Mesothelial cell of epicardium (in vitro differentiated cells): ENCODE data around the gene SMIM43. TPM values are rescaled to one million over a fixed set of nuclear protein-coding genes. Genes with fewer than 3 reads are reported as not detected.

Source experiments
- DNase-seq, 2 experiments: peaks; one replicate each; pipeline ENCODE4 v3.0.0; 2021; ENCODE audit warnings: low spot score in 2 of 2; ENCODE audit not compliant: unreplicated experiment in 2 of 2
- H3K27ac Mint-ChIP-seq: 2 replicates; pipeline ENCODE4 v1.8.0; 2021; ENCODE audit warnings: mixed read lengths
- H3K27me3 Mint-ChIP-seq: 2 replicates; pipeline ENCODE4 v1.8.0; 2021; ENCODE audit warnings: low read depth, mixed read lengths
- H3K36me3 Mint-ChIP-seq: 2 replicates; pipeline ENCODE4 v1.8.0; 2021; ENCODE audit warnings: mixed read lengths
- H3K4me1 Mint-ChIP-seq: 2 replicates; pipeline ENCODE4 v1.8.0; 2021; ENCODE audit warnings: mixed read lengths
- H3K4me3 Mint-ChIP-seq: 2 replicates; pipeline ENCODE4 v1.8.0; 2021; ENCODE audit warnings: mild to moderate bottlenecking, moderate library complexity, mixed read lengths
- H3K9me3 Mint-ChIP-seq: 2 replicates; pipeline ENCODE4 v1.8.0; 2021; ENCODE audit warnings: mixed read lengths
- total RNA-seq: library from RNA; stranded (reverse); gene quantifications from 3 replicates; pipeline ENCODE4 v1.2.1, GENCODE V29; 2021
- TF ChIP-seq, protein P1 (sequence below): fragments of 200-600 bp; sonication (generic); IDR thresholded peaks from one replicate; pipeline ENCODE4 v1.5.0; 2021; ENCODE audit warnings: antibody characterized with exemption; ENCODE audit not compliant: unreplicated experiment

SMIM43 gene
- total RNA-seq, 1 donor from 2014 or later = not detected

DNA sequence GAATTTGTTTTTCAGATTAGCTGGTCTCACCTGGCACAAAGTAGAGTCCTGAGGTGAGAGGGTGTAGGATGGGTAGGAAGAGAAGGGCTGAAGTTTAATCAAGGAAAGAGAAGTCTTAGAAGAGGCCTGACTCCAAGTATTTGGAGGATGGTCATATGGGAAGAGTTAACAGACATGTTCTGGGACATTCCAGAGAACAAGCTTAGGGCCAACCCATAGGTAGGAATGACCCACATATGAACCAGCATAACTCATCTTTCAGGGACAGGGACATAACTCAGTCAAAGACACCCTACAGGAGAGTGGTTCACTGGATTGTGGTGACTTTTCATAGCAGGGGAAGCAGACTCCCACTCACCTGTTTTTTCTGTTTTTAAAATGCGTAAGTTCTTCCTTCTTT lies 40.3 kb downstream of the SMIM43 start:
- Mint-ChIP-seq H3K27me3 (no peaks in the 10 kb centered on the region), H3K4me1 (peaks cover 26% of the 10 kb centered on the region), H3K36me3 (no peaks in the 10 kb centered on the region), H3K9me3 (no peaks in the 10 kb centered on the region), H3K4me3 (no peak overlapping the region), H3K27ac (peak overlapping the region; percentile 65)
- TF ChIP-seq, protein P1, sequence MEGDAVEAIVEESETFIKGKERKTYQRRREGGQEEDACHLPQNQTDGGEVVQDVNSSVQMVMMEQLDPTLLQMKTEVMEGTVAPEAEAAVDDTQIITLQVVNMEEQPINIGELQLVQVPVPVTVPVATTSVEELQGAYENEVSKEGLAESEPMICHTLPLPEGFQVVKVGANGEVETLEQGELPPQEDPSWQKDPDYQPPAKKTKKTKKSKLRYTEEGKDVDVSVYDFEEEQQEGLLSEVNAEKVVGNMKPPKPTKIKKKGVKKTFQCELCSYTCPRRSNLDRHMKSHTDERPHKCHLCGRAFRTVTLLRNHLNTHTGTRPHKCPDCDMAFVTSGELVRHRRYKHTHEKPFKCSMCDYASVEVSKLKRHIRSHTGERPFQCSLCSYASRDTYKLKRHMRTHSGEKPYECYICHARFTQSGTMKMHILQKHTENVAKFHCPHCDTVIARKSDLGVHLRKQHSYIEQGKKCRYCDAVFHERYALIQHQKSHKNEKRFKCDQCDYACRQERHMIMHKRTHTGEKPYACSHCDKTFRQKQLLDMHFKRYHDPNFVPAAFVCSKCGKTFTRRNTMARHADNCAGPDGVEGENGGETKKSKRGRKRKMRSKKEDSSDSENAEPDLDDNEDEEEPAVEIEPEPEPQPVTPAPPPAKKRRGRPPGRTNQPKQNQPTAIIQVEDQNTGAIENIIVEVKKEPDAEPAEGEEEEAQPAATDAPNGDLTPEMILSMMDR = no peak
- DNase-seq = no peak

DNA sequence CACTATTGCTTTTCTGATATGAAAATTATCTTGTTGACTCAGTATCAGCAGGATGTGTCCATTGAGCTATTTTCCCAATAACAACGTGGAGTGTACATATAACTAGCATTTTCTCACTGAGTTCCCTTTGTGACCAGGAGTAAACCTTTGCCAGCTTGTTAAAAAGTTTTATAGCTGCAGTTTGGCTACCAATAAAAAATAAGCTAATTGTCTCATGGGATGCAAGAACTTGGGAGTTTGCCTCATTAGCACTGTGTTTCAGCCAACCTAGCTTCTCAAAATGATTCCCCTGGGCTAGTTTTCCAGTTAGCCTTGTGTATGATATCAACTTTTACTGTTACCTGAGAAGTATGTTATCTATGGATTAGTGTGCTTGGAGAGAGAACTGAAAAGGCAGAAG lies 43.3 kb downstream of the SMIM43 start:
- H3K27ac Mint-ChIP-seq = no peak overlapping the region
- H3K4me3 Mint-ChIP-seq = no peak overlapping the region
- H3K27me3 Mint-ChIP-seq = no peaks in the 10 kb centered on the region
- TF ChIP-seq, protein P1 = no peak
- H3K36me3 Mint-ChIP-seq = no peaks in the 10 kb centered on the region
- no peaks in the 10 kb centered on the region for H3K9me3 Mint-ChIP-seq
- DNase-seq = no peak
- peaks cover 23% of the 10 kb centered on the region for H3K4me1 Mint-ChIP-seq

DNA sequence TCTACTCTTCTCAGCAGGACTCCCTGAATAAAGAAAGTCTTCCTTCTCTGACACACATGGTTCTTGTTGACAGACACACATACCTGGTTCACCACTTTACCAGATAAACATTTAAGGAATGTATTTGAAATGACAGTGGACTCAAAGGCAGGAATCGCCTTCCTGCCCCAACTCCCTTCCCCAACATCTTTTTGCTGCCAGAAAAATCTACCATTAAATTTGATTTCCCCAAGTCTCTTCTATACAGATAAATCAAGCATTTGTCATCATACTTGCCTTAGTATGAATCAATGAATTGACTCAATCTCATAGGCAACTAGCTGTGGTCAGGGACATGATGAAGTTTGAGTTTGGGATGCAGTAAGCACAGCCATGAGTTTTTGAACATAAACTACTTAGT lies 44.9 kb downstream of the SMIM43 start:
- H3K27me3 Mint-ChIP-seq = no peaks in the 10 kb centered on the region
- TF ChIP-seq, protein P1 = no peak
- peaks cover 12% of the 10 kb centered on the region for H3K4me1 Mint-ChIP-seq
- H3K4me3 Mint-ChIP-seq = no peak overlapping the region
- H3K27ac Mint-ChIP-seq = no peak overlapping the region
- H3K36me3 Mint-ChIP-seq = no peaks in the 10 kb centered on the region
- peaks cover 3% of the 10 kb centered on the region for H3K9me3 Mint-ChIP-seq
- no peak for DNase-seq

DNA sequence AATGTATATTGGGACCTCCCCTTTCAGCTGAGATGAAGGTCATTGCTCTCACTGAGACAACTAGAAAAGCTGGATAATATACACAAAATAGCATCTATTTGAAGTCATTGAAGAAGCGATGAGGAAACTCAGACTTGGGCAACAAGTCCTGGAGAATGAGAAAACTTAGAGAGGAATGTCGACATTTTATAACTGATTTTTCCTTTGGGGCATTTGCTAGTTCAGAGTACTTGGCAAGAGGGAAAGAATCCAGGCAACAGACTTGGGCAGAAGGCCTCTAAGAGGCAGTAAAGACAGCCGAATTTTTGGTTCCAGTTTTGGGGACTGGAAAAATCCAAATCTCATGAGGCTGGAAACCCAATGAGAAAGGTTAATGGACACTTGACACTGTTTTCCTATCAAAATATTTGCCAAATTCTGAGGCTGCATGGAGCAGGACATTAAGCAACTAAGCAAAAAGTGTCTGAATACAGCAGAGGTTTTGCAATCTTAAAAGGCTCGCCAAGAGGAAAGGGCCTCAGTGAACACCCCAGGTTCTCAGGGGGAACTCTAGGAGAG lies 47.2 kb downstream of the SMIM43 start:
- DNase-seq = no peak
- peaks cover 3% of the 10 kb centered on the region for H3K9me3 Mint-ChIP-seq
- TF ChIP-seq, protein P1 = no peak
- no peak overlapping the region for H3K27ac Mint-ChIP-seq
- H3K36me3 Mint-ChIP-seq = no peaks in the 10 kb centered on the region
- H3K27me3 Mint-ChIP-seq = no peaks in the 10 kb centered on the region
- H3K4me1 Mint-ChIP-seq = peaks cover 3% of the 10 kb centered on the region
- no peak overlapping the region for H3K4me3 Mint-ChIP-seq

DNA sequence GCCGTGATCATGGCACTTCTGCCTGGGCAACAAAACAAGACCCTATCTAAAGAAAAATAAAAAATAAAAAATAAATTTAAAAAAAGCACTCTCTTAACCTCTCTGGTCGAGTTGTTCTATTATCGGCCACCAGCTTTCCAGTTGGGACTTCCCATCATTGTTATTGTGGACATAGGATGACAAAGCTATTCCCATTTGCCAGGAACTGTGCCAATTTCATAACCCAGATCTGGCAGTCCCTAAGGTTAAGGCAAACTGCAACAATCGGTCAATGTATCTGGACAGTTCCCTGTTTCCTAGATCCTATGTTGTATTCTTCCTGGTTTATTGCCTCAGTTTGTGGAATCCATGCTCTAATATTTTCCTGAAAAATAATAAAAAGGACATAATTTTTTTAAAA lies 50.4 kb downstream of the SMIM43 start:
- Mint-ChIP-seq H3K4me1 (peaks cover 15% of the 10 kb centered on the region), H3K27ac (no peak overlapping the region), H3K9me3 (peaks cover 3% of the 10 kb centered on the region), H3K4me3 (no peak overlapping the region), H3K36me3 (no peaks in the 10 kb centered on the region), H3K27me3 (no peaks in the 10 kb centered on the region)
- TF ChIP-seq, protein P1 = no peak
- no peak for DNase-seq

DNA sequence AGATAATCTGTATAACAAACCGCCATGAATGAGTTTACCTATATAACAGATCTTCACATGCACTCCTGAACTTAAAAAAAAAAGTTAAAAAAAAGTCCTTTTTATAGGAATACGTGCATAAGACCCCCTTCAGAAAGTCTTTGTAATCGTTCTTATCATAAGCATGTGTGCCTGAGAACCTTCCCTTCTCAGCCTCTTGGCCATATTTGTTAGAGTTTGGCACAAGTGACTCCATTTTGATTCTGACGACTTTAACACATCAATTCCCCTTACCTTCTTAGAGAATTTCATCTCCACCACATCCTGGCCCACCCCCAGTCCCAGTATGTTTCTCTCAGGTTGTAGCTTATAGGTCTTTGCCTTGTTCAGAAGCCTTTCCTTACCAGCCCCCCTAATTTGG lies 52.2 kb downstream of the SMIM43 start:
- TF ChIP-seq, protein P1 = no peak
- Mint-ChIP-seq H3K9me3 (peaks cover 3% of the 10 kb centered on the region), H3K27me3 (no peaks in the 10 kb centered on the region), H3K4me3 (no peak overlapping the region), H3K36me3 (no peaks in the 10 kb centered on the region), H3K27ac (no peak overlapping the region), H3K4me1 (peaks cover 15% of the 10 kb centered on the region)
- DNase-seq = no peak
